Astrocyte (in vitro differentiated cells and primary cell): ENCODE measurements around the gene INAFM2. TPM values are rescaled to one million over a fixed set of nuclear protein-coding genes. Genes with fewer than 3 reads are reported as not detected.
A peak's percentile ranks its signal among the peaks of the same experiment; 100 is the strongest.

Experiments used
- DNase-seq: peaks from one replicate; pipeline ENCODE4 v3.0.0-alpha.2; 2010; ENCODE audit warnings: low read depth
- FAIRE-seq: peaks from 2 replicates; lab custom pipeline; 2011; peaks lifted over from hg19 to GRCh38; lab: Jason Lieb, UNC
- H2AFZ ChIP-seq: 2 replicates; pipeline ENCODE4 v1.6.0; 2012; ENCODE audit warnings: low read depth, low read length, inconsistent platforms
- H3K27ac ChIP-seq: 2 replicates; pipeline ENCODE4 v1.5.1; 2011; ENCODE audit warnings: low read depth, low read length, inconsistent platforms
- H3K27me3 ChIP-seq: 2 replicates; pipeline ENCODE4 v1.6.0; 2011; ENCODE audit warnings: low read length, inconsistent platforms; ENCODE audit not compliant: insufficient read depth
- H3K36me3 ChIP-seq: 2 replicates; pipeline ENCODE4 v1.5.1; 2011; ENCODE audit warnings: low read length, inconsistent platforms; ENCODE audit not compliant: insufficient read depth
- H3K4me1 ChIP-seq: 2 replicates; pipeline ENCODE4 v1.5.1; 2011; ENCODE audit warnings: low read length, inconsistent platforms; ENCODE audit not compliant: insufficient read depth
- H3K4me2 ChIP-seq: 2 replicates; pipeline ENCODE4 v1.6.0; 2012; ENCODE audit warnings: low read length, inconsistent platforms
- H3K4me3 ChIP-seq: 2 replicates; pipeline ENCODE4 v1.5.1; 2011; ENCODE audit warnings: low read depth, mild to moderate bottlenecking, low read length, inconsistent platforms; ENCODE audit not compliant: insufficient read depth
- H3K79me2 ChIP-seq: 2 replicates; pipeline ENCODE4 v1.6.0; 2012; ENCODE audit warnings: mild to moderate bottlenecking, low read length, inconsistent platforms; ENCODE audit not compliant: insufficient read depth
- H3K9ac ChIP-seq: 2 replicates; pipeline ENCODE4 v1.6.0; 2012; ENCODE audit warnings: mild to moderate bottlenecking, low read length, inconsistent platforms
- H3K9me3 ChIP-seq: 2 replicates; pipeline ENCODE4 v1.5.1; 2012; ENCODE audit warnings: low read depth, mild to moderate bottlenecking, low read length, inconsistent platforms; ENCODE audit not compliant: insufficient read depth
- H4K20me1 ChIP-seq: 2 replicates; pipeline ENCODE4 v1.6.0; 2012; ENCODE audit warnings: low read length, inconsistent platforms; ENCODE audit not compliant: insufficient read depth
- H3K27ac Mint-ChIP-seq: one replicate; pipeline ENCODE4 v1.8.0; 2021; ENCODE audit warnings: mild to moderate bottlenecking, mixed read lengths; ENCODE audit not compliant: unreplicated experiment
- H3K27me3 Mint-ChIP-seq: one replicate; pipeline ENCODE4 v1.8.0; 2021; ENCODE audit warnings: low read depth, mixed read lengths; ENCODE audit not compliant: unreplicated experiment
- H3K36me3 Mint-ChIP-seq: one replicate; pipeline ENCODE4 v1.8.0; 2021; ENCODE audit warnings: low read depth, mixed read lengths; ENCODE audit not compliant: unreplicated experiment
- H3K4me1 Mint-ChIP-seq: one replicate; pipeline ENCODE4 v1.8.0; 2021; ENCODE audit warnings: low read depth, mixed read lengths; ENCODE audit not compliant: unreplicated experiment
- H3K4me3 Mint-ChIP-seq: one replicate; pipeline ENCODE4 v1.8.0; 2021; ENCODE audit warnings: mild to moderate bottlenecking, moderate library complexity, mixed read lengths; ENCODE audit not compliant: unreplicated experiment
- H3K9me3 Mint-ChIP-seq: one replicate; pipeline ENCODE4 v1.8.0; 2021; ENCODE audit warnings: mild to moderate bottlenecking, mixed read lengths; ENCODE audit not compliant: unreplicated experiment
- CTCF ChIP-seq: IDR thresholded peaks from 2 replicates; pipeline ENCODE4 v1.5.1; 2011; ENCODE audit warnings: low read depth, mild to moderate bottlenecking, inconsistent platforms, low read length, moderate library complexity; ENCODE audit not compliant: insufficient read depth
- EZH2 ChIP-seq: IDR thresholded peaks from 2 replicates; pipeline ENCODE4 v1.6.1; 2012; ENCODE audit warnings: mild to moderate bottlenecking, low read length, inconsistent platforms; ENCODE audit not compliant: insufficient read depth
- total RNA-seq: library from RNA; stranded (reverse); gene quantifications from 2 replicates; pipeline ENCODE4 v1.2.1, GENCODE V29; 2021

The INAFM2 gene
- total RNA-seq, 1 donor from 2014 or later, result 41.2 TPM

- H3K27me3 Mint-ChIP-seq, result peaks cover 41% of the 10 kb centered on the region
- H3K4me3 ChIP-seq, result peak within 1 kb of the TSS; percentile 46
- no peak within 1 kb of the TSS for H3K4me3 Mint-ChIP-seq
- no peak within 1 kb of the TSS for H3K27ac ChIP-seq
- peaks cover 24% of the 10 kb centered on the region for H3K4me1 ChIP-seq
- no peak for DNase-seq
- H3K9me3 Mint-ChIP-seq, result no peaks in the 10 kb centered on the region
- H3K27ac Mint-ChIP-seq, result no peak within 1 kb of the TSS
- no peak for FAIRE-seq
- no peaks in the 10 kb centered on the region for H3K36me3 ChIP-seq
- H4K20me1 ChIP-seq, result no peaks in the 10 kb centered on the region
- peaks cover 50% of the 10 kb centered on the region for H3K27me3 ChIP-seq
- H3K36me3 Mint-ChIP-seq, result no peaks in the 10 kb centered on the region
- no peak within 1 kb of the TSS for H3K9ac ChIP-seq
- H3K4me1 Mint-ChIP-seq, result peaks cover 18% of the 10 kb centered on the region
- peak within 1 kb of the TSS; percentile 75 for H2AFZ ChIP-seq
- H3K4me2 ChIP-seq, result peak within 1 kb of the TSS; percentile 83
- no peaks in the 10 kb centered on the region for H3K9me3 ChIP-seq
- no peaks in the 10 kb centered on the region for H3K79me2 ChIP-seq
- TF ChIP-seq EZH2, result peak; percentile 72
- TF ChIP-seq CTCF, result no peak
Observed at GRCh38 chr15:40282869-40283614, 40.5 kb upstream of the INAFM2 start, which contains the start of gene ANKRD63. ANKRD63 (minus strand) TSS chr15:40283064; CDS start chr15:40282586, 478 bp downstream.

- Histone ChIP-seq H3K36me3 (no peaks in the 10 kb centered on the region), H4K20me1 (no peaks in the 10 kb centered on the region), H3K79me2 (no peaks in the 10 kb centered on the region), H3K27me3 (peaks cover 46% of the 10 kb centered on the region), H3K27ac (no peak overlapping the region), H3K9me3 (no peaks in the 10 kb centered on the region), H3K4me1 (peaks cover 24% of the 10 kb centered on the region), H3K4me3 (no peak overlapping the region), H3K4me2 (peak overlapping the region; percentile 83), H3K9ac (no peak overlapping the region), H2AFZ (no peak overlapping the region)
- no peak for FAIRE-seq
- Mint-ChIP-seq H3K4me3 (no peak overlapping the region), H3K9me3 (no peaks in the 10 kb centered on the region), H3K27me3 (peaks cover 36% of the 10 kb centered on the region), H3K36me3 (no peaks in the 10 kb centered on the region), H3K27ac (no peak overlapping the region), H3K4me1 (peaks cover 18% of the 10 kb centered on the region)
- TF ChIP-seq EZH2 (no peak), CTCF (no peak)
- no peak for DNase-seq
Observed at GRCh38 chr15:40283615-40284300, 39.7 kb upstream of the INAFM2 start.
